GM23338 (cell line): ENCODE results near the gene IFNG.

Experiments
- CREB1 ChIP-seq: fragments of 250-450 bp; sonication (Bioruptor Pico); IDR thresholded peaks from 2 replicates; pipeline ENCODE4 v1.5.0; 2020; ENCODE audit warnings: low read depth, mild to moderate bottlenecking, moderate library complexity
- EZH2 ChIP-seq: fragments of 200-600 bp; sonication (generic); IDR thresholded peaks from one replicate; pipeline ENCODE4 v1.8.0; 2017; ENCODE audit warnings: antibody characterized with exemption, mild to moderate bottlenecking, low read depth; ENCODE audit not compliant: unreplicated experiment
- EZH2phosphoT487 ChIP-seq: fragments of 200-600 bp; sonication (generic); IDR thresholded peaks from one replicate; pipeline ENCODE4 v1.8.1; 2018; ENCODE audit warnings: antibody characterized with exemption; ENCODE audit not compliant: unreplicated experiment
- POLR2AphosphoS5 ChIP-seq: IDR thresholded peaks from 2 replicates; pipeline ENCODE4 v1.6.1; 2016; ENCODE audit warnings: antibody characterized with exemption, low read depth
- ZNF331 ChIP-seq: fragments of 250-450 bp; sonication (Bioruptor Pico); IDR thresholded peaks from 2 replicates; pipeline ENCODE4 v1.5.0; 2020; ENCODE audit warnings: low read depth, mild to moderate bottlenecking, moderate library complexity
- TF ChIP-seq, protein P1 (sequence below), 2 experiments: fragments of 200-600 bp in 1 of 2; sonication (generic) in 1 of 2; conservative IDR thresholded peaks; 2 replicates each; pipeline versions ENCODE4 v1.5.1 to v1.6.1; 2016 to 2017; ENCODE audit warnings: antibody characterized with exemption in 2 of 2, low read depth in 2 of 2, mild to moderate bottlenecking in 2 of 2, moderate library complexity in 1 of 2

DNA sequence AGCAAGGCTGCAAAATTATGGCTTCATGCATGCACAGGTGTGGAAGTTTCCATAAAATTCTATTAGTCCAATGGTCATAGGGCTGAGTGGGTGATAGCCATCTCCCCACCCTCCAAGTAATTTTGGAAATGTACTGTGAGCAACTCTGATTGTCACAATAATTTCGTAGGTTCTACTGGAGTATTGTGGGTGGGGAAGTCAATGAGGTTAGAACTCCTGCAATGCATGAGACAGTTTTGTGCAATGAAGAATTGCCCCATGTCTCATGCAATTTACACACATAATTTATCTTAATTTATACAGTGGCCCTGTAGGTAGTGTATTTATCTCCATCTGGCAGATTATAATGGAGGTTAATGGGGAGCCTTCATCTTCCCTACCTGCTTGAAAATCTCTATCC is 20.5 kb downstream of the IFNG start:
- TF ChIP-seq EZH2 (no peak), EZH2phosphoT487 (no peak), POLR2AphosphoS5 (no peak), CREB1 (CRISPR knock-in tag) (no peak), ZNF331 (no peak)
- TF ChIP-seq, protein P1, sequence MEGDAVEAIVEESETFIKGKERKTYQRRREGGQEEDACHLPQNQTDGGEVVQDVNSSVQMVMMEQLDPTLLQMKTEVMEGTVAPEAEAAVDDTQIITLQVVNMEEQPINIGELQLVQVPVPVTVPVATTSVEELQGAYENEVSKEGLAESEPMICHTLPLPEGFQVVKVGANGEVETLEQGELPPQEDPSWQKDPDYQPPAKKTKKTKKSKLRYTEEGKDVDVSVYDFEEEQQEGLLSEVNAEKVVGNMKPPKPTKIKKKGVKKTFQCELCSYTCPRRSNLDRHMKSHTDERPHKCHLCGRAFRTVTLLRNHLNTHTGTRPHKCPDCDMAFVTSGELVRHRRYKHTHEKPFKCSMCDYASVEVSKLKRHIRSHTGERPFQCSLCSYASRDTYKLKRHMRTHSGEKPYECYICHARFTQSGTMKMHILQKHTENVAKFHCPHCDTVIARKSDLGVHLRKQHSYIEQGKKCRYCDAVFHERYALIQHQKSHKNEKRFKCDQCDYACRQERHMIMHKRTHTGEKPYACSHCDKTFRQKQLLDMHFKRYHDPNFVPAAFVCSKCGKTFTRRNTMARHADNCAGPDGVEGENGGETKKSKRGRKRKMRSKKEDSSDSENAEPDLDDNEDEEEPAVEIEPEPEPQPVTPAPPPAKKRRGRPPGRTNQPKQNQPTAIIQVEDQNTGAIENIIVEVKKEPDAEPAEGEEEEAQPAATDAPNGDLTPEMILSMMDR (conservative IDR thresholded peaks at IDR 0.05; ENCODE audit: low read depth in 2 of 2): no peak
